ENCODE data around the gene TTYH1.

Gene TTYH1

GRCh38 chr19:54416695-54417491 is 1.6 kb downstream of the TTYH1 start:
- TF ChIP-seq USF1 (IDR thresholded peaks at IDR 0.05) (no peak), FOXM1 (IDR thresholded peaks at IDR 0.05; ENCODE audit: borderline replicate concordance, low read depth) (no peak), TEAD4 (IDR thresholded peaks at IDR 0.05) (no peak), NFIC (IDR thresholded peaks at IDR 0.05) (no peak), ZBTB7A (IDR thresholded peaks at IDR 0.05; ENCODE audit: low read depth) (no peak), TAF1 (IDR thresholded peaks at IDR 0.05; ENCODE audit: low read depth) (no peak), CREB1 (IDR thresholded peaks at IDR 0.05; ENCODE audit: low read depth) (no peak), REST (IDR thresholded peaks at IDR 0.05; ENCODE audit: low read depth) (no peak), RAD21 (IDR thresholded peaks at IDR 0.05; ENCODE audit: low read depth) (no peak), EP300 (IDR thresholded peaks at IDR 0.05; ENCODE audit: borderline replicate concordance) (no peak), TCF12 (IDR thresholded peaks at IDR 0.05; ENCODE audit: low read depth) (no peak)
- TF ChIP-seq, protein P1, sequence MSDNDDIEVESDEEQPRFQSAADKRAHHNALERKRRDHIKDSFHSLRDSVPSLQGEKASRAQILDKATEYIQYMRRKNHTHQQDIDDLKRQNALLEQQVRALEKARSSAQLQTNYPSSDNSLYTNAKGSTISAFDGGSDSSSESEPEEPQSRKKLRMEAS (IDR thresholded peaks at IDR 0.05): no peak

- TF ChIP-seq EP300 (IDR thresholded peaks at IDR 0.05; ENCODE audit: borderline replicate concordance) (no peak), CEBPB (IDR thresholded peaks at IDR 0.05) (no peak), FOXM1 (IDR thresholded peaks at IDR 0.05; ENCODE audit: borderline replicate concordance, low read depth) (no peak), TAF1 (IDR thresholded peaks at IDR 0.05; ENCODE audit: low read depth) (no peak), RAD21 (IDR thresholded peaks at IDR 0.05; ENCODE audit: low read depth) (no peak), CREB1 (IDR thresholded peaks at IDR 0.05; ENCODE audit: low read depth) (no peak), TCF12 (IDR thresholded peaks at IDR 0.05; ENCODE audit: low read depth) (no peak), NFIC (IDR thresholded peaks at IDR 0.05) (no peak), EGR1 (IDR thresholded peaks at IDR 0.05) (no peak)
Observed at GRCh38 chr19:54418030-54418929, 3.0 kb downstream of the TTYH1 start.

DNA sequence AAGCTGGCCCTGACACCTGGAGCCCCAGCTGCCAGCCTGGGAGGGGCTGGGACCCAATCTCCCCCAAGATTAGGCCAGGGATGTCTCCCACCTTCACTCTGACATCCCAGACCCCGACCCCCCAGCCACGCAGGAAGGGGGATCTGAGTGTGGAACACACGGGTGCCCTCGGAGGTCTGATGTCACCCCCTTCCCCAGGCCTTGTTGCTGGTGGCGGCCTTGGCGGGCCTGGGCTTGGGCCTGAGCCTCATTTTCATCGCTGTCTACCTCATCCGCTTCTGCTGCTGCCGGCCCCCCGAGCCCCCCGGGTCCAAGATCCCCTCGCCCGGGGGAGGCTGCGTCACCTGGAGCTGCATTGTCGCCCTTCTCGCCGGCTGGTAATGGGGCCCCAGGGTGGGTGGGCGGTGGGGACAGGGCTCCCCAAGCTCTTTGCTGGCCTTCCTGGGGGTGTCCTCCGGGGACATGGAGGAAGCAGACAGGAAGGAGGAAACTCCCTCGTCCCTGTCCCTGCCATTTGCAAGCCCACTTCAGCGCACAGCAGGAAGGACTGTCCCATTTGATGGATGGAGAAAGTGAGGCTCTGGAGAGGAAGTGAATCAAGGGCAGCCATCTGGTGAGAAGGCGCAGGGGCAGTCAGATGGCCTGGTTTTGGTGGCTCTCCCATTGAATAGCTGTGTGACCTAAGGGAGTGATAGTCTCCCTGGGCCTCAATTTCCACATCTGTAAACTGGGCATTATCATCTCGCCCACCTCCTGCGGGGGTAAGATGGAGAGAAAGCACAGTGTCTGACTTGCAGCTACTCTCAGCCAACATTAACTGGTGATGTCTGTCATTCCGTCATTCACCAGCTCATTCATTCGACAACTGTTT is 3.9 kb downstream of the TTYH1 start:
- TF ChIP-seq NFIC (IDR thresholded peaks at IDR 0.05): no peak

- TF ChIP-seq RAD21 (IDR thresholded peaks at IDR 0.05; ENCODE audit: low read depth): no peak
- no peak for TF ChIP-seq CREB1 (IDR thresholded peaks at IDR 0.05; ENCODE audit: low read depth)
- TF ChIP-seq, protein P1 (IDR thresholded peaks at IDR 0.05): no peak
- TF ChIP-seq YY1 (IDR thresholded peaks at IDR 0.05; ENCODE audit: low read depth): no peak
- no peak for TF ChIP-seq ZBTB7A (IDR thresholded peaks at IDR 0.05; ENCODE audit: low read depth)
Observed at GRCh38 chr19:54420068-54420382, 4.8 kb downstream of the TTYH1 start.

- no peak for TF ChIP-seq ZBTB7A (IDR thresholded peaks at IDR 0.05; ENCODE audit: low read depth)
- TF ChIP-seq, protein P1 (IDR thresholded peaks at IDR 0.05): no peak
- no peak for TF ChIP-seq EP300 (IDR thresholded peaks at IDR 0.05; ENCODE audit: borderline replicate concordance)
- no peak for TF ChIP-seq YY1 (IDR thresholded peaks at IDR 0.05; ENCODE audit: low read depth)
- no peak for TF ChIP-seq NFIC (IDR thresholded peaks at IDR 0.05)
- TF ChIP-seq TCF12 (IDR thresholded peaks at IDR 0.05; ENCODE audit: low read depth): no peak
Observed at GRCh38 chr19:54420383-54421168, 5.3 kb downstream of the TTYH1 start.

DNA sequence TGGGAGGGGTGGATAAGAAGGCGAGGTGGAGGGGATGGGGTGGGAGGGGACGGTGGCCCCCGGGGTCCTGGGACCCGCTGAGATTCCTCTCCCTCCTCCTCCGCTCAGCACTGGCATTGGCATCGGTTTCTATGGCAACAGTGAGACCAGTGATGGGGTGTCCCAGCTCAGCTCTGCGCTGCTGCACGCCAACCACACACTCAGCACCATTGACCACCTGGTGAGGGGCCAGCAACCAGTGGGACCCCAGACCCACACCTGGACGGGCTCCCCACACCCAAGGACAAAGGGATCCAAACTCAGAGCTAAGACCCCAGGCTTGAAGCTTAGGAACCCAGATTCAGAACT is 5.9 kb downstream of the TTYH1 start:
- TF ChIP-seq CREB1 (IDR thresholded peaks at IDR 0.05; ENCODE audit: low read depth) (no peak), NFIC (IDR thresholded peaks at IDR 0.05) (no peak), RAD21 (IDR thresholded peaks at IDR 0.05; ENCODE audit: low read depth) (no peak), REST (IDR thresholded peaks at IDR 0.05; ENCODE audit: low read depth) (no peak), ZBTB7A (IDR thresholded peaks at IDR 0.05; ENCODE audit: low read depth) (no peak), USF1 (IDR thresholded peaks at IDR 0.05) (no peak), EGR1 (IDR thresholded peaks at IDR 0.05) (no peak), CEBPB (IDR thresholded peaks at IDR 0.05) (no peak), TEAD4 (IDR thresholded peaks at IDR 0.05) (no peak), YY1 (IDR thresholded peaks at IDR 0.05; ENCODE audit: low read depth) (no peak), TAF1 (IDR thresholded peaks at IDR 0.05; ENCODE audit: low read depth) (no peak), EP300 (IDR thresholded peaks at IDR 0.05; ENCODE audit: borderline replicate concordance) (no peak), TCF12 (IDR thresholded peaks at IDR 0.05; ENCODE audit: low read depth) (no peak), FOXM1 (IDR thresholded peaks at IDR 0.05; ENCODE audit: borderline replicate concordance, low read depth) (no peak)
- TF ChIP-seq, protein P1 (IDR thresholded peaks at IDR 0.05): no peak

Data from Ishikawa (cell line).